IMR-90 (cell line): ENCODE measurements around the gene PATJ.

Experiments
- CEBPB ChIP-seq: IDR thresholded peaks from 2 replicates; pipeline ENCODE4 v1.6.1; 2012; ENCODE audit warnings: low read depth, low read length, improper control_type of control experiment
- CHD1 ChIP-seq: IDR thresholded peaks from 2 replicates; pipeline ENCODE4 v1.6.1; 2012; ENCODE audit warnings: low read depth, low read length, improper control_type of control experiment
- CTCF ChIP-seq: conservative IDR thresholded peaks from 2 replicates; pipeline ENCODE4 v1.5.1; 2012; ENCODE audit warnings: mild to moderate bottlenecking, low read depth, low read length, improper control_type of control experiment
- FOS ChIP-seq: fragments of 150-350 bp; IDR thresholded peaks from 2 replicates; pipeline ENCODE4 v1.6.1; 2016; ENCODE audit warnings: low read depth, low read length
- MAFK ChIP-seq: IDR thresholded peaks from 2 replicates; pipeline ENCODE4 v1.6.1; 2012; ENCODE audit warnings: low read depth, low read length, improper control_type of control experiment
- MAZ ChIP-seq: IDR thresholded peaks from 2 replicates; pipeline ENCODE4 v1.6.1; 2012; ENCODE audit warnings: low read depth, mild to moderate bottlenecking, low read length, improper control_type of control experiment, moderate library complexity, borderline replicate concordance
- POLR2A ChIP-seq: IDR thresholded peaks from 2 replicates; pipeline ENCODE4 v1.6.1; 2012; ENCODE audit warnings: mild to moderate bottlenecking, low read depth, low read length
- RAD21 ChIP-seq: IDR thresholded peaks from 2 replicates; pipeline ENCODE4 v1.6.1; 2012; ENCODE audit warnings: low read length, improper control_type of control experiment
- RCOR1 ChIP-seq: IDR thresholded peaks from 2 replicates; pipeline ENCODE4 v1.6.1; 2012; ENCODE audit warnings: mild to moderate bottlenecking, low read length, improper control_type of control experiment; ENCODE audit not compliant: insufficient replicate concordance
- RFX5 ChIP-seq: IDR thresholded peaks from 2 replicates; pipeline ENCODE4 v1.8.0; 2012; ENCODE audit warnings: low read depth, mild to moderate bottlenecking, low read length, moderate library complexity
- SMC3 ChIP-seq: fragments of 150-350 bp; IDR thresholded peaks from 2 replicates; pipeline ENCODE4 v1.6.1; 2016; ENCODE audit warnings: low read depth, mild to moderate bottlenecking, antibody characterized with exemption, low read length, moderate library complexity

- TF ChIP-seq POLR2A: no peak
- TF ChIP-seq RAD21: no peak
- TF ChIP-seq RFX5: no peak
- TF ChIP-seq SMC3: no peak
- no peak for TF ChIP-seq CTCF
- TF ChIP-seq MAFK: no peak
- no peak for TF ChIP-seq FOS
- no peak for TF ChIP-seq CHD1
- no peak for TF ChIP-seq RCOR1
- no peak for TF ChIP-seq CEBPB
- no peak for TF ChIP-seq MAZ
Measured at GRCh38 chr1:62210960-62211359, 468.7 kb downstream of the PATJ start.
